AG10803 (cell line): ENCODE results near the gene TMEM253.

ENCODE experiments used
- DNase-seq: peaks from one replicate; pipeline ENCODE4 v3.0.0; 2010; ENCODE audit warnings: low read depth
- H3K4me3 ChIP-seq: 2 replicates; pipeline ENCODE4 v1.5.1; 2011; ENCODE audit warnings: mild to moderate bottlenecking, low read length, control low read depth
- TF ChIP-seq, protein P1 (sequence below): conservative IDR thresholded peaks from 2 replicates; pipeline ENCODE4 v1.5.1; 2011; ENCODE audit warnings: mild to moderate bottlenecking, low read length, control low read depth, inconsistent platforms

TMEM253 gene

GRCh38 chr14:21113369-21113768 lies 12.5 kb downstream of the TMEM253 start:
- no peak overlapping the region for H3K4me3 ChIP-seq
- DNase-seq = no peak
- TF ChIP-seq, protein P1, sequence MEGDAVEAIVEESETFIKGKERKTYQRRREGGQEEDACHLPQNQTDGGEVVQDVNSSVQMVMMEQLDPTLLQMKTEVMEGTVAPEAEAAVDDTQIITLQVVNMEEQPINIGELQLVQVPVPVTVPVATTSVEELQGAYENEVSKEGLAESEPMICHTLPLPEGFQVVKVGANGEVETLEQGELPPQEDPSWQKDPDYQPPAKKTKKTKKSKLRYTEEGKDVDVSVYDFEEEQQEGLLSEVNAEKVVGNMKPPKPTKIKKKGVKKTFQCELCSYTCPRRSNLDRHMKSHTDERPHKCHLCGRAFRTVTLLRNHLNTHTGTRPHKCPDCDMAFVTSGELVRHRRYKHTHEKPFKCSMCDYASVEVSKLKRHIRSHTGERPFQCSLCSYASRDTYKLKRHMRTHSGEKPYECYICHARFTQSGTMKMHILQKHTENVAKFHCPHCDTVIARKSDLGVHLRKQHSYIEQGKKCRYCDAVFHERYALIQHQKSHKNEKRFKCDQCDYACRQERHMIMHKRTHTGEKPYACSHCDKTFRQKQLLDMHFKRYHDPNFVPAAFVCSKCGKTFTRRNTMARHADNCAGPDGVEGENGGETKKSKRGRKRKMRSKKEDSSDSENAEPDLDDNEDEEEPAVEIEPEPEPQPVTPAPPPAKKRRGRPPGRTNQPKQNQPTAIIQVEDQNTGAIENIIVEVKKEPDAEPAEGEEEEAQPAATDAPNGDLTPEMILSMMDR = no peak

- TF ChIP-seq, protein P1 = no peak
- no peak for DNase-seq
- no peak overlapping the region for H3K4me3 ChIP-seq
Measured at GRCh38 chr14:21118933-21119332, 18.1 kb downstream of the TMEM253 start.

DNA sequence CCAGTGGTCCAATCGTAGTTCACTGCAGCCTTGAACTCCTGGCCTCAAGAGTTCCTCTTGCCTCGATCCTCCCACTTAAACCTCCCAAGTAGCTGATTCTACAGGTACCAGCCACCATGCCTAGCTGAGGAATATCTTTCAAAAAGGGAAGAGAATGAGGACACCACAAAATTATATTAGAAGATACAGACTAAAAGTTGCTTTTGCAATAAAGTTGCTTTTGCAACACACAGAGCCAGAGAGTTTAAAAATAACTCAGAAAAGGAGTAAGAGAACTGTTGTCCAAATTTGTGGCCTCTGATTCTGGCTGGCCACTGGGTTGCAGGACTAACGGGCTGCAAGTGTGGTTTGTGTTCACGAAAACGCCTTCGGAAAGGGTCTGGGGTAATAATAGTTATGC lies 19.8 kb downstream of the TMEM253 start:
- DNase-seq = no peak
- H3K4me3 ChIP-seq = no peak overlapping the region
- TF ChIP-seq, protein P1 = no peak

GRCh38 chr14:21121122-21121521 lies 20.3 kb downstream of the TMEM253 start:
- no peak overlapping the region for H3K4me3 ChIP-seq
- no peak for DNase-seq
- TF ChIP-seq, protein P1 = no peak

GRCh38 chr14:21123429-21123828 lies 22.6 kb downstream of the TMEM253 start:
- no peak for DNase-seq
- TF ChIP-seq, protein P1 = no peak
- H3K4me3 ChIP-seq = no peak overlapping the region

GRCh38 chr14:21133901-21134300 lies 33.0 kb downstream of the TMEM253 start:
- TF ChIP-seq, protein P1 = no peak
- no peak overlapping the region for H3K4me3 ChIP-seq
- DNase-seq = no peak

- no peak overlapping the region for H3K4me3 ChIP-seq
- peak; percentile 6 for DNase-seq
- TF ChIP-seq, protein P1 = peak; percentile 72
Measured at GRCh38 chr14:21136024-21136423, 35.2 kb downstream of the TMEM253 start.
